ENCODE data around the gene USP51.
"Not testable (repeated sequence)": the region's sequence is repeated elsewhere in the genome, so short reads cannot be mapped to it uniquely, and the experiment has no call there.

The USP51 gene

DNA sequence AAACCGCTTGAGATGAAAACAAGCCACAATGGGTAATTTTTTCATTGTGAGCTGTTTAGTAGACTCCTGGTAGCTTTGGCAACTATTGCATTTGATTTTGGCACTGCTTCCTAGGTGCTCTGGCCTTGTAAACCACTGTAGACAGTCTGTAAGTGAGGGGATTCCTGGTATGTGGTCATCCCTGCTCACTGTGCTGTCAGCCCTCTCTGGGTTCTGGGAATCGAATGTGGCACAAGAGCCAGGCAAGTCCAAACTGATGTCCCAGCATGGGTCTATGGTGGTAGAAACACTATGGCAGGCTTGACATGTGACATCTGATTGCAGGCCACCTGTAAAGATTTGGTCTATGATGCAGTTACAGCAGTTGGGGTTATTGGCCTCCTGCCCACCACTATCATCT lies 2.5 kb downstream of the USP51 start:
- Histone ChIP-seq H3K27me3 (replicated peaks; ENCODE audit: control insufficient read depth, insufficient read depth, low read length) (no peaks in the 10 kb centered on the region), H3K36me3 (ENCODE audit: control insufficient read depth, insufficient read depth, low read length) (no peaks in the 10 kb centered on the region), H3K4me3 (replicated peaks; ENCODE audit: low read depth, low read length) (no peak overlapping the region)
- DNase-seq (ENCODE audit: extremely low read depth, insufficient read length) = no peak
- TF ChIP-seq, protein P1, sequence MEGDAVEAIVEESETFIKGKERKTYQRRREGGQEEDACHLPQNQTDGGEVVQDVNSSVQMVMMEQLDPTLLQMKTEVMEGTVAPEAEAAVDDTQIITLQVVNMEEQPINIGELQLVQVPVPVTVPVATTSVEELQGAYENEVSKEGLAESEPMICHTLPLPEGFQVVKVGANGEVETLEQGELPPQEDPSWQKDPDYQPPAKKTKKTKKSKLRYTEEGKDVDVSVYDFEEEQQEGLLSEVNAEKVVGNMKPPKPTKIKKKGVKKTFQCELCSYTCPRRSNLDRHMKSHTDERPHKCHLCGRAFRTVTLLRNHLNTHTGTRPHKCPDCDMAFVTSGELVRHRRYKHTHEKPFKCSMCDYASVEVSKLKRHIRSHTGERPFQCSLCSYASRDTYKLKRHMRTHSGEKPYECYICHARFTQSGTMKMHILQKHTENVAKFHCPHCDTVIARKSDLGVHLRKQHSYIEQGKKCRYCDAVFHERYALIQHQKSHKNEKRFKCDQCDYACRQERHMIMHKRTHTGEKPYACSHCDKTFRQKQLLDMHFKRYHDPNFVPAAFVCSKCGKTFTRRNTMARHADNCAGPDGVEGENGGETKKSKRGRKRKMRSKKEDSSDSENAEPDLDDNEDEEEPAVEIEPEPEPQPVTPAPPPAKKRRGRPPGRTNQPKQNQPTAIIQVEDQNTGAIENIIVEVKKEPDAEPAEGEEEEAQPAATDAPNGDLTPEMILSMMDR (IDR thresholded peaks at IDR 0.05; ENCODE audit: insufficient read depth, low read length, poor library complexity, severe bottlenecking) = no peak

DNA sequence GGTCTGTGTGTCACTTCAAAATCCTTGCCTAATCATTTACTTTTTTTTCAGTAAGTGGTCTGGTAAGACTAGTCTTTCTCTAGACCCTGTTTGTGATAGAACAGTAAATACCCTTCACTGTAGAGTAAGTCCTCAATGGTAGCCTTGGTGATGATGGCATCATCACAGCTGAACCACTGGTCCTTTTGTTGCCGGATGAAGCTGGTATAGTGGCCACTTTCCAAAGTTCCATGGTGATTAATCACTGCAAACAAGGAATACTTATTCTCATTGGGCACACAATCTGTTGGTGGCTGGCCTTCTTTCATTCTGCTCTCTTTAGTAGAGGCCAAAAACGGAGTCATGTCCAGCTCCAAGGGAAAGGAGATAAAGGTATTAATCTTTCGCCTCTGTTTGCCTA lies 2.9 kb downstream of the USP51 start:
- Histone ChIP-seq H3K27me3 (replicated peaks; ENCODE audit: control insufficient read depth, insufficient read depth, low read length) (no peaks in the 10 kb centered on the region), H3K4me3 (replicated peaks; ENCODE audit: low read depth, low read length) (no peak overlapping the region), H3K36me3 (ENCODE audit: control insufficient read depth, insufficient read depth, low read length) (no peaks in the 10 kb centered on the region)
- TF ChIP-seq, protein P1 (IDR thresholded peaks at IDR 0.05; ENCODE audit: insufficient read depth, low read length, poor library complexity, severe bottlenecking) = no peak
- DNase-seq (ENCODE audit: extremely low read depth, insufficient read length) = no peak

- no peak for DNase-seq (ENCODE audit: extremely low read depth, insufficient read length)
- no peaks in the 10 kb centered on the region for H3K27me3 ChIP-seq (replicated peaks; ENCODE audit: control insufficient read depth, insufficient read depth, low read length)
These were observed 4.7 kb downstream of the USP51 start for GRCh38 chrX:55484948-55485347.

DNA sequence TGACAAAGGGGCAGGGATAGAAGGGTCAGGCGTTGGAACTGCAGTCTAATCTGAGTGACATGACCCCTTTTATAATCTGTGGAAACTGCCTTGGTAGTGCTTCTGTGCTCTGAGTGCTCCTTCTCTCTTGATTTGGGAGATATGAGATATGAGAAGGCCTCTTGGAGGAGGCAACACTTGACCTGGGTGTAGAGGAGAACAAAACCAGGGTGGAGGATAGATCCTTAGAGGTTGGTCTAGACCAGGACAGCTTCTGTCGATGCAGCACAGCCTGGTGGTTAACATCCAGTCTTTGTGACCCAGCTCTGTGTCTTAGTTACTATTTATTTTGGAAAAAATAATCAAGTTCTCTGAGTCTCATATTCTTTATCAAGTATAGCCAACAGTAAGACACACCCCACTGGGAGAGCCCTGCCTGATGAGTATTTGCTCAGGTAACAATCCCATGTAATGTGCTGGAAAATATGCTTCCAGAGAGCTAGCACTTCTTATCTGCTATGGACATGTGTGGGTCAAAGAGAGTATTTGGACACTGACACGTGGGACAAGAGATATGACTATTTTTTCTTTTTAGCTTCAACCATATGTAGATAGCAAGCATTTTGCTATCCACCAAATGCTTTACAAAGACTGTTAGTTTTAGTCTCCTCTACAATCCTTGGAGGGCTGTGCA lies 9.1 kb downstream of the USP51 start:
- TF ChIP-seq, protein P1 (IDR thresholded peaks at IDR 0.05; ENCODE audit: insufficient read depth, low read length, poor library complexity, severe bottlenecking) = no peak
- Histone ChIP-seq H3K36me3 (ENCODE audit: control insufficient read depth, insufficient read depth, low read length) (no peaks in the 10 kb centered on the region), H3K4me3 (replicated peaks; ENCODE audit: low read depth, low read length) (no peak overlapping the region), H3K27me3 (replicated peaks; ENCODE audit: control insufficient read depth, insufficient read depth, low read length) (no peaks in the 10 kb centered on the region)
- DNase-seq (ENCODE audit: extremely low read depth, insufficient read length) = no peak

More at GRCh38 chrX:55484948-55485347, 4.7 kb downstream of the USP51 start:
- TF ChIP-seq, protein P1 (IDR thresholded peaks at IDR 0.05; ENCODE audit: insufficient read depth, low read length, poor library complexity, severe bottlenecking) = no peak
- Histone ChIP-seq H3K36me3 (ENCODE audit: control insufficient read depth, insufficient read depth, low read length) (no peaks in the 10 kb centered on the region), H3K4me3 (replicated peaks; ENCODE audit: low read depth, low read length) (no peak overlapping the region)

DNA sequence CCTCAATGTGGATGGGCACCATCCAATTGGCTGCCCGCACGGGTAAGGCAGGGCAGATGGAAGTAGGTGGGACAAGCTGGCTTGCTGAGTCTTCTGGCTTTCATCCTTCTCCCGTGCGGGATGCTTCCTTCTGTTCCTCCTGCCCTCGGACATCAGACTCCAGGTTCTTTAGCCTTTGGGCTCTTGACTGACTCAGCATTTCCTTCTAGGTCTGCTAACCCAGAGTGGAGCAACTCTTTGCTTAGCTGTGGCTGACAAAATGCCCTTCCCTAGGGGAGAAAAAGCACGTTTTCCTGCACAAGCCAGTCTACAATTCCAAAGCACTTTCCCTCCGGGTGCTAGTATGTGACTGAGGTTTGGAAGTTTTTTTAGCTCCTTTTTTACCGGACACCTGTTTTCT lies 9.7 kb downstream of the USP51 start:
- DNase-seq (ENCODE audit: extremely low read depth, insufficient read length); H3K27me3 ChIP-seq (replicated peaks; ENCODE audit: control insufficient read depth, insufficient read depth, low read length); H3K4me3 ChIP-seq (replicated peaks; ENCODE audit: low read depth, low read length); H3K36me3 ChIP-seq (ENCODE audit: control insufficient read depth, insufficient read depth, low read length): not testable (repeated sequence)

DNA sequence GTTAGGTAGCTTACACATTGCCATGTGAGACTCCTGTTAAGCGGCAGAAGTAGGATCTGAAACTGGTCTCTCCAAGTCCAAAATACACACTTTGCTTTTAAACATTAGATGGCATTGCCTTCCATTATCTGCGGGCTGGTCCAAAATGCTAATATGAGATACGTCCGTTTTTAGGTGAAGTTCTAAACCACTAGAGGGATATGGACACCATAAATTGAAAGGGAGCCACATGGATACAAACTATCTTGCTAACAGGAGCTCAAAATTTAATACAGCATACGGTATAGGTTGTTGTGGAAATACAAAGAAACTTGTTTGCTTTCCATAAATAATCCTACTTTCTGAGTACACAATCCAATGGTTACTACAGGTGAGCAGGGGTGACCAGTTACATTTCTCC lies 23.9 kb downstream of the USP51 start:
- not testable (repeated sequence) for DNase-seq (ENCODE audit: extremely low read depth, insufficient read length); H3K27me3 ChIP-seq (replicated peaks; ENCODE audit: control insufficient read depth, insufficient read depth, low read length); H3K4me3 ChIP-seq (replicated peaks; ENCODE audit: low read depth, low read length); H3K36me3 ChIP-seq (ENCODE audit: control insufficient read depth, insufficient read depth, low read length)

- not testable (repeated sequence) for H3K36me3 ChIP-seq (ENCODE audit: control insufficient read depth, insufficient read depth, low read length); DNase-seq (ENCODE audit: extremely low read depth, insufficient read length); H3K4me3 ChIP-seq (replicated peaks; ENCODE audit: low read depth, low read length); H3K27me3 ChIP-seq (replicated peaks; ENCODE audit: control insufficient read depth, insufficient read depth, low read length)
These were observed 24.5 kb downstream of the USP51 start for GRCh38 chrX:55465108-55465507.

GRCh38 chrX:55464050-55464449 lies 25.6 kb downstream of the USP51 start:
- not testable (repeated sequence) for H3K27me3 ChIP-seq (replicated peaks; ENCODE audit: control insufficient read depth, insufficient read depth, low read length); H3K4me3 ChIP-seq (replicated peaks; ENCODE audit: low read depth, low read length); DNase-seq (ENCODE audit: extremely low read depth, insufficient read length); H3K36me3 ChIP-seq (ENCODE audit: control insufficient read depth, insufficient read depth, low read length)

- H3K4me3 ChIP-seq (replicated peaks; ENCODE audit: low read depth, low read length); DNase-seq (ENCODE audit: extremely low read depth, insufficient read length); H3K36me3 ChIP-seq (ENCODE audit: control insufficient read depth, insufficient read depth, low read length); H3K27me3 ChIP-seq (replicated peaks; ENCODE audit: control insufficient read depth, insufficient read depth, low read length): not testable (repeated sequence)
These were observed 29.7 kb downstream of the USP51 start for GRCh38 chrX:55459926-55460325.

DNA sequence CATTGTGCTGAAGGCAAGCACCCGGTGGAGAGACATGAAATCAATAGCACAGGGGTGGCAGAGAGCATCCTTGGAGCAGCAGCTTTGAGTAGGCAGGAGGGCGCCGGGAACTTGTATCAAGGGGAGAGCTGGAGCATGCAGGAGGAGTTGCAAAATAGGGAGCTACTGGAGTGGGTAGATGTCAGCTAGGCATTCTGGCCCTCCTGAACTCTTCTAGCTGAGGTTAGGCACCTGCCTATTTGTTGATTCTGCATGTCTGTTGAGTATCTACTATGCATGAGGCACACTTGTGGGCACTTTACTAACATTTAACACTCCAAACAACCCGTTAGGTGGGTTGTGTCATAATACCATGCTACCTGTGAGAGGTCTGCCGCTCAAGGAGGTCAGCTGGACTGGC lies 30.2 kb downstream of the USP51 start:
- not testable (repeated sequence) for H3K4me3 ChIP-seq (replicated peaks; ENCODE audit: low read depth, low read length); H3K27me3 ChIP-seq (replicated peaks; ENCODE audit: control insufficient read depth, insufficient read depth, low read length); H3K36me3 ChIP-seq (ENCODE audit: control insufficient read depth, insufficient read depth, low read length); DNase-seq (ENCODE audit: extremely low read depth, insufficient read length)
